ENCODE results near the gene PDIA5.

Gene PDIA5

GRCh38 chr3:123067689-123068600, 1.1 kb downstream of the PDIA5 start:
- peak overlapping the region in 20 of 21 experiments; percentile 52 to 89 (median 73) for H3K27ac ChIP-seq

GRCh38 chr3:123068601-123069381, 2.0 kb downstream of the PDIA5 start:
- peak overlapping the region in 3 of 21 experiments; percentile 5 to 89 (median 75) for H3K27ac ChIP-seq
- peak overlapping the region in 5 of 7 experiments; percentile 56 to 80 (median 73) for H3K4me3 ChIP-seq

More at GRCh38 chr3:123067689-123068600, 1.1 kb downstream of the PDIA5 start:
- H3K4me3 ChIP-seq: peak overlapping the region; percentile 56 to 80 (median 66)

- Histone ChIP-seq H3K27ac (no peak overlapping the region), H3K4me3 (no peak overlapping the region)
Measured at GRCh38 chr3:123070510-123070909, 3.7 kb downstream of the PDIA5 start.

- Histone ChIP-seq H3K27ac (no peak overlapping the region), H3K4me3 (no peak overlapping the region)
Measured at GRCh38 chr3:123071146-123071545, 4.3 kb downstream of the PDIA5 start.

GRCh38 chr3:123071581-123071980, 4.8 kb downstream of the PDIA5 start:
- peak overlapping the region in 1 of 21 experiments; percentile 23 for H3K27ac ChIP-seq
- no peak overlapping the region for H3K4me3 ChIP-seq

GRCh38 chr3:123072152-123072551, 5.3 kb downstream of the PDIA5 start:
- H3K4me3 ChIP-seq: no peak overlapping the region
- H3K27ac ChIP-seq: peak overlapping the region in 1 of 21 experiments; percentile 23

GRCh38 chr3:123072564-123072963, 5.7 kb downstream of the PDIA5 start:
- Histone ChIP-seq H3K4me3 (no peak overlapping the region), H3K27ac (no peak overlapping the region)

- Histone ChIP-seq H3K4me3 (no peak overlapping the region), H3K27ac (no peak overlapping the region)
Measured at GRCh38 chr3:123075359-123075758, 8.5 kb downstream of the PDIA5 start.

- no peak overlapping the region for H3K4me3 ChIP-seq
- H3K27ac ChIP-seq: no peak overlapping the region
Measured at GRCh38 chr3:123076112-123076495, 9.3 kb downstream of the PDIA5 start.

GRCh38 chr3:123076496-123077418, 9.9 kb downstream of the PDIA5 start:
- no peak overlapping the region for H3K4me3 ChIP-seq
- H3K27ac ChIP-seq: peak overlapping the region in 4 of 21 experiments; percentile 2 to 37 (median 14)

GRCh38 chr3:123078101-123078500, 11.3 kb downstream of the PDIA5 start:
- Histone ChIP-seq H3K27ac (peak overlapping the region in 2 of 21 experiments; percentile 9 to 17), H3K4me3 (no peak overlapping the region)

- Histone ChIP-seq H3K27ac (peak overlapping the region in 1 of 21 experiments; percentile 19), H3K4me3 (no peak overlapping the region)
Measured at GRCh38 chr3:123080864-123081562, 14.2 kb downstream of the PDIA5 start.

GRCh38 chr3:123081718-123082369, 15.0 kb downstream of the PDIA5 start:
- no peak overlapping the region for H3K4me3 ChIP-seq
- peak overlapping the region in 2 of 21 experiments; percentile 19 to 66 for H3K27ac ChIP-seq

GRCh38 chr3:123082370-123083065, 15.7 kb downstream of the PDIA5 start:
- Histone ChIP-seq H3K4me3 (no peak overlapping the region), H3K27ac (peak overlapping the region in 5 of 21 experiments; percentile 10 to 66 (median 48))

GRCh38 chr3:123083383-123084124, 16.7 kb downstream of the PDIA5 start:
- H3K27ac ChIP-seq: peak overlapping the region in 4 of 21 experiments; percentile 11 to 54 (median 16)
- no peak overlapping the region for H3K4me3 ChIP-seq

- Histone ChIP-seq H3K4me3 (no peak overlapping the region), H3K27ac (peak overlapping the region in 1 of 21 experiments; percentile 54)
Measured at GRCh38 chr3:123084192-123084591, 17.4 kb downstream of the PDIA5 start.

- Histone ChIP-seq H3K27ac (no peak overlapping the region), H3K4me3 (no peak overlapping the region)
Measured at GRCh38 chr3:123084738-123085237, 18.0 kb downstream of the PDIA5 start.

Data from skin epidermis (tissue), 12 donors.